K562 (cell line): ENCODE results near the gene FASTK. TPM values are rescaled to one million over a fixed set of nuclear protein-coding genes. Genes with fewer than 3 reads are reported as not detected.

ENCODE experiments used
- ATF1 ChIP-seq, 2 experiments: fragments of 450-650 bp in 1 of 2; IDR thresholded peaks; 2 replicates each; pipeline ENCODE4 v1.6.1; 2016; ENCODE audit warnings: missing compliant biosample characterization in 1 of 2, missing genetic modification characterization in 1 of 2
- CHD2 ChIP-seq: IDR thresholded peaks from 2 replicates; pipeline ENCODE4 v1.6.1; 2011; ENCODE audit warnings: low read depth, low read length
- CREB1 ChIP-seq, 2 experiments: sonication (generic) in 1 of 2; formaldehyde crosslinking in 1 of 2; IDR thresholded peaks; 2 replicates each; pipeline versions ENCODE4 v1.6.1 to v1.8.0; 2012 to 2022; ENCODE audit warnings: inconsistent platforms in 1 of 2, mild to moderate bottlenecking in 1 of 2, missing genetic modification reagents in 1 of 2, moderate library complexity in 1 of 2
- EHMT2 ChIP-seq: fragments of 450-650 bp; IDR thresholded peaks from 2 replicates; pipeline ENCODE4 v1.6.1; 2018; ENCODE audit warnings: antibody characterized with exemption
- ETS2 ChIP-seq: IDR thresholded peaks from 2 replicates; pipeline ENCODE4 v1.6.1; 2016; ENCODE audit warnings: borderline replicate concordance, missing genetic modification characterization, mild to moderate bottlenecking, moderate library complexity, missing compliant biosample characterization; ENCODE audit not compliant: poor library complexity, severe bottlenecking
- GTF2A2 ChIP-seq: IDR thresholded peaks from 2 replicates; pipeline ENCODE4 v1.6.1; 2016; ENCODE audit warnings: mild to moderate bottlenecking, missing genetic modification characterization, missing compliant biosample characterization
- GTF2F1 ChIP-seq: IDR thresholded peaks from 2 replicates; pipeline ENCODE4 v1.6.1; 2011; ENCODE audit warnings: low read depth, low read length, improper control_type of control experiment
- HMG20A ChIP-seq: fragments of 450-650 bp; formaldehyde crosslinking; conservative IDR thresholded peaks from 2 replicates; pipeline ENCODE4 v1.4.0; 2020; ENCODE audit warnings: mild to moderate bottlenecking, mixed read lengths
- KDM4B ChIP-seq, 2 experiments: fragments of 450-650 bp in 1 of 2; sonication (generic) in 1 of 2; IDR thresholded peaks; 2 replicates each; pipeline ENCODE4 v1.6.1; 2016 to 2017; ENCODE audit warnings: borderline replicate concordance in 2 of 2, antibody characterized with exemption in 1 of 2, low read depth in 1 of 2, mild to moderate bottlenecking in 1 of 2
- NCOA6 ChIP-seq: fragments of 450-650 bp; IDR thresholded peaks from 2 replicates; pipeline ENCODE4 v1.6.1; 2017; ENCODE audit warnings: mild to moderate bottlenecking
- PTBP1 ChIP-seq: fragments of 200-400 bp; formaldehyde crosslinking; IDR thresholded peaks from 2 replicates; pipeline ENCODE4 v1.6.1; 2017; ENCODE audit warnings: low read depth, low read length
- TEAD2 ChIP-seq: fragments of 450-650 bp; IDR thresholded peaks from 2 replicates; pipeline ENCODE4 v1.6.1; 2016; ENCODE audit warnings: missing genetic modification characterization, control low read depth, missing compliant biosample characterization
- U2AF2 ChIP-seq: fragments of 200-400 bp; formaldehyde crosslinking; optimal IDR thresholded peaks from 2 replicates; pipeline ENCODE3; 2017; ENCODE audit warnings: low read depth, mild to moderate bottlenecking, low read length
- ZNF121 ChIP-seq: sonication (generic); formaldehyde crosslinking; conservative IDR thresholded peaks from 2 replicates; pipeline ENCODE4 v1.8.0; 2022; ENCODE audit warnings: missing genetic modification reagents
- polyA plus RNA-seq, 8 experiments: library from polyadenylated mRNA; depleted of rRNA in 4 of 8; stranded (reverse) in 5 of 8; unstranded in 3 of 8; fragments of >200 nt; fragmentation: Nextera tagmentation in 2 of 8; fragmentation: Illumina TruSeq in 1 of 8; extraction: Ambion mirVana in 2 of 8; extraction: Trizol in 1 of 8; gene quantifications; 2 replicates each; pipeline versions ENCODE4 v1.2.1 to v1.2.3, GENCODE V29; 2011 to 2014; ENCODE audit warnings: inconsistent platforms in 1 of 8, missing spikeins in 1 of 8
- total RNA-seq, 7 experiments: library from RNA; depleted of rRNA in 6 of 7; stranded (reverse); fragments of >200 nt in 6 of 7; fragmentation: Illumina TruSeq in 2 of 7; extraction: Trizol in 2 of 7; gene quantifications; 2 replicates each; pipeline versions ENCODE4 v1.2.1 to v1.2.3, GENCODE V29; 2011 to 2021; ENCODE audit warnings: low replicate concordance in 1 of 7
- TF ChIP-seq, protein P1 (sequence below): fragments of 450-650 bp; formaldehyde crosslinking; IDR thresholded peaks from 2 replicates; pipeline ENCODE4 v1.4.0; 2022; ENCODE audit warnings: missing genetic modification characterization
- TF ChIP-seq, protein P2 (sequence below): fragments of 450-650 bp; IDR thresholded peaks from 2 replicates; pipeline ENCODE4 v1.6.1; 2016; ENCODE audit warnings: borderline replicate concordance
- TF ChIP-seq, protein P3 (sequence below): fragments of 250-450 bp; sonication (Bioruptor Pico); IDR thresholded peaks from 2 replicates; pipeline ENCODE4 v1.8.0; 2021; ENCODE audit warnings: moderate library complexity, mild to moderate bottlenecking, inconsistent platforms
- TF ChIP-seq, protein P4 (sequence below): fragments of 200-800 bp; sonication (Bioruptor generic); IDR thresholded peaks from 2 replicates; pipeline ENCODE4 v1.6.1; 2017; ENCODE audit warnings: missing genetic modification characterization, missing compliant biosample characterization
- TF ChIP-seq, protein P5 (sequence below): fragments of 250-450 bp; sonication (Bioruptor Pico); IDR thresholded peaks from 2 replicates; pipeline ENCODE4 v1.8.0; 2021; ENCODE audit warnings: mild to moderate bottlenecking, moderate library complexity
- TF ChIP-seq, protein P6 (sequence below): fragments of 250-450 bp; sonication (Bioruptor Pico); IDR thresholded peaks from 2 replicates; pipeline ENCODE4 v1.8.0; 2022; ENCODE audit warnings: moderate library complexity, mild to moderate bottlenecking, inconsistent platforms

FASTK gene
- total and polyA plus RNA-seq, 9 of the 15 experiments (the other 6 are each of a cell fraction or from before 2014, with no cell fraction given) = 0.51 to 150 (median 48.2) TPM

DNA sequence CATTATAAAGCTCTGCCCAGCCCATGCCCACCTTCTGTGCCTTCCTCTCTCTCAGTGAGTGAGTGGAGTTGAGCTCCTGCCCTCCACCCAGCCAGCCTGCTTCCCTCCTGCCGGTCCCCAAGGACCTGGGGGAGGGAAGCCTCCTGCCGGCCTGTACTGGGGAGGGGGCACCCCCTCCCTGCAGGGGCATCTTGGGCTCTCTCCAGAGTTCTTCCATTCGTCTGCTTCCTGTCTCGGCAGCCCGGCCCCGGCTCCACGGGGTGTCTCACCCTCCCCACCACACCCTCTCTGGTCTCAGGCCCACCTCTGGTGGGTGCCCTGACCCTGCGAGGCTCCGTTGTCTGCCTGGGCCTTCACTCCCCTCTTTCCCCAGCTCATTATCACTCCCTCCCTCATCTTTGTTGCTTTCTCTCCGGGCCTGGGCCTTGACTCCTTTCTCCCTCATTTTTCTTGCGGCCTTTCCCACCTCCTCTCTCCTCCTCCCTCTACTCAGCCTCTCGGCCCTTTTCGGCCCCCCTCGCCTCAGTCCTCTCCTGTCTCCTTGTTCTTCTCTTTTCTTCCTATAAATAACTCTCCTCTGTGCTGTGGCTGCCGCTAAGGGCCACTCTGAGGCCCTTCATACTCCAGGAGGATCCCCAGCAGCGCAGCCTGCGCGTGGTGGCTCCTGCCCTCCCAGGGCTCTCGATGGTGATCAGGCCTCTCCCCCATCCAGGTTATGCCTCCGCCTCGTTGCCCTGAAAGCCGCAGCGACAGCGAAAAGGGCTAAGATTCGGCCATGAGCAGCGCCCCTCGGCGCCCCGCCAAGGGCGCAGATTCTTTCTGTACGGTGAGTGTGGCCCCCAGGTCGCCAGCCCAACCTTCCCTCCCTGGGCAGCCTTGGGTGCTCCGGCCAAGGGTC is 19.1 kb downstream of the FASTK start (continued):
- TF ChIP-seq, protein P1, sequence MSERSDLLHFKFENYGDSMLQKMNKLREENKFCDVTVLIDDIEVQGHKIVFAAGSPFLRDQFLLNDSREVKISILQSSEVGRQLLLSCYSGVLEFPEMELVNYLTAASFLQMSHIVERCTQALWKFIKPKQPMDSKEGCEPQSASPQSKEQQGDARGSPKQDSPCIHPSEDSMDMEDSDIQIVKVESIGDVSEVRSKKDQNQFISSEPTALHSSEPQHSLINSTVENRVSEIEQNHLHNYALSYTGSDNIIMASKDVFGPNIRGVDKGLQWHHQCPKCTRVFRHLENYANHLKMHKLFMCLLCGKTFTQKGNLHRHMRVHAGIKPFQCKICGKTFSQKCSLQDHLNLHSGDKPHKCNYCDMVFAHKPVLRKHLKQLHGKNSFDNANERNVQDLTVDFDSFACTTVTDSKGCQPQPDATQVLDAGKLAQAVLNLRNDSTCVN (CRISPR knock-in tag) = peak; percentile 47; the same call in 1 of the 2 replicates
- no peak for TF ChIP-seq NCOA6
- TF ChIP-seq GTF2F1 = no peak
- TF ChIP-seq, protein P2, sequence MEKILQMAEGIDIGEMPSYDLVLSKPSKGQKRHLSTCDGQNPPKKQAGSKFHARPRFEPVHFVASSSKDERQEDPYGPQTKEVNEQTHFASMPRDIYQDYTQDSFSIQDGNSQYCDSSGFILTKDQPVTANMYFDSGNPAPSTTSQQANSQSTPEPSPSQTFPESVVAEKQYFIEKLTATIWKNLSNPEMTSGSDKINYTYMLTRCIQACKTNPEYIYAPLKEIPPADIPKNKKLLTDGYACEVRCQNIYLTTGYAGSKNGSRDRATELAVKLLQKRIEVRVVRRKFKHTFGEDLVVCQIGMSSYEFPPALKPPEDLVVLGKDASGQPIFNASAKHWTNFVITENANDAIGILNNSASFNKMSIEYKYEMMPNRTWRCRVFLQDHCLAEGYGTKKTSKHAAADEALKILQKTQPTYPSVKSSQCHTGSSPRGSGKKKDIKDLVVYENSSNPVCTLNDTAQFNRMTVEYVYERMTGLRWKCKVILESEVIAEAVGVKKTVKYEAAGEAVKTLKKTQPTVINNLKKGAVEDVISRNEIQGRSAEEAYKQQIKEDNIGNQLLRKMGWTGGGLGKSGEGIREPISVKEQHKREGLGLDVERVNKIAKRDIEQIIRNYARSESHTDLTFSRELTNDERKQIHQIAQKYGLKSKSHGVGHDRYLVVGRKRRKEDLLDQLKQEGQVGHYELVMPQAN = peak; percentile 51; the same call in 1 of the 2 replicates
- TF ChIP-seq, protein P3, sequence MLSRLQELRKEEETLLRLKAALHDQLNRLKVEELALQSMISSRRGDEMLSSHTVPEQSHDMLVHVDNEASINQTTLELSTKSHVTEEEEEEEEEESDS (CRISPR knock-in tag) = no peak
- TF ChIP-seq ZNF121 (CRISPR knock-in tag) = no peak
- TF ChIP-seq GTF2A2 (tag) = no peak
- no peak for TF ChIP-seq CHD2
- TF ChIP-seq, protein P4, sequence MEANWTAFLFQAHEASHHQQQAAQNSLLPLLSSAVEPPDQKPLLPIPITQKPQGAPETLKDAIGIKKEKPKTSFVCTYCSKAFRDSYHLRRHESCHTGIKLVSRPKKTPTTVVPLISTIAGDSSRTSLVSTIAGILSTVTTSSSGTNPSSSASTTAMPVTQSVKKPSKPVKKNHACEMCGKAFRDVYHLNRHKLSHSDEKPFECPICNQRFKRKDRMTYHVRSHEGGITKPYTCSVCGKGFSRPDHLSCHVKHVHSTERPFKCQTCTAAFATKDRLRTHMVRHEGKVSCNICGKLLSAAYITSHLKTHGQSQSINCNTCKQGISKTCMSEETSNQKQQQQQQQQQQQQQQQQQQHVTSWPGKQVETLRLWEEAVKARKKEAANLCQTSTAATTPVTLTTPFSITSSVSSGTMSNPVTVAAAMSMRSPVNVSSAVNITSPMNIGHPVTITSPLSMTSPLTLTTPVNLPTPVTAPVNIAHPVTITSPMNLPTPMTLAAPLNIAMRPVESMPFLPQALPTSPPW (CRISPR knock-in tag) = no peak; the same call in 1 of the 2 replicates
- no peak for TF ChIP-seq PTBP1
- TF ChIP-seq, protein P5, sequence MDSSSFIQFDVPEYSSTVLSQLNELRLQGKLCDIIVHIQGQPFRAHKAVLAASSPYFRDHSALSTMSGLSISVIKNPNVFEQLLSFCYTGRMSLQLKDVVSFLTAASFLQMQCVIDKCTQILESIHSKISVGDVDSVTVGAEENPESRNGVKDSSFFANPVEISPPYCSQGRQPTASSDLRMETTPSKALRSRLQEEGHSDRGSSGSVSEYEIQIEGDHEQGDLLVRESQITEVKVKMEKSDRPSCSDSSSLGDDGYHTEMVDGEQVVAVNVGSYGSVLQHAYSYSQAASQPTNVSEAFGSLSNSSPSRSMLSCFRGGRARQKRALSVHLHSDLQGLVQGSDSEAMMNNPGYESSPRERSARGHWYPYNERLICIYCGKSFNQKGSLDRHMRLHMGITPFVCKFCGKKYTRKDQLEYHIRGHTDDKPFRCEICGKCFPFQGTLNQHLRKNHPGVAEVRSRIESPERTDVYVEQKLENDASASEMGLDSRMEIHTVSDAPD = no peak
- no peak for TF ChIP-seq TEAD2 (tag)
- TF ChIP-seq, protein P6, sequence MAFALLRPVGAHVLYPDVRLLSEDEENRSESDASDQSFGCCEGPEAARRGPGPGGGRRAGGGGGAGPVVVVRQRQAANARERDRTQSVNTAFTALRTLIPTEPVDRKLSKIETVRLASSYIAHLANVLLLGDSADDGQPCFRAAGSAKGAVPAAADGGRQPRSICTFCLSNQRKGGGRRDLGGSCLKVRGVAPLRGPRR (CRISPR knock-in tag) = no peak
- no peak for TF ChIP-seq ATF1 (CRISPR knock-in tag; IDR thresholded peaks at IDR 0.05)
- no peak for TF ChIP-seq ATF1 (tag; IDR thresholded peaks at IDR 0.05)
- TF ChIP-seq HMG20A (CRISPR knock-in tag) = no peak
- TF ChIP-seq KDM4B (IDR thresholded peaks at IDR 0.05; ENCODE audit: borderline replicate concordance in 2 of 2, low read depth in 1 of 2) = no peak
- TF ChIP-seq EHMT2 = no peak
- no peak for TF ChIP-seq ETS2
- TF ChIP-seq U2AF2 = no peak
- peak; percentile 18; the same call in 1 of the 2 replicates for TF ChIP-seq CREB1 (IDR thresholded peaks at IDR 0.05)
- no peak for TF ChIP-seq CREB1 (CRISPR knock-in tag; IDR thresholded peaks at IDR 0.05)
